ENCODE data around the gene RSU1.

DNA sequence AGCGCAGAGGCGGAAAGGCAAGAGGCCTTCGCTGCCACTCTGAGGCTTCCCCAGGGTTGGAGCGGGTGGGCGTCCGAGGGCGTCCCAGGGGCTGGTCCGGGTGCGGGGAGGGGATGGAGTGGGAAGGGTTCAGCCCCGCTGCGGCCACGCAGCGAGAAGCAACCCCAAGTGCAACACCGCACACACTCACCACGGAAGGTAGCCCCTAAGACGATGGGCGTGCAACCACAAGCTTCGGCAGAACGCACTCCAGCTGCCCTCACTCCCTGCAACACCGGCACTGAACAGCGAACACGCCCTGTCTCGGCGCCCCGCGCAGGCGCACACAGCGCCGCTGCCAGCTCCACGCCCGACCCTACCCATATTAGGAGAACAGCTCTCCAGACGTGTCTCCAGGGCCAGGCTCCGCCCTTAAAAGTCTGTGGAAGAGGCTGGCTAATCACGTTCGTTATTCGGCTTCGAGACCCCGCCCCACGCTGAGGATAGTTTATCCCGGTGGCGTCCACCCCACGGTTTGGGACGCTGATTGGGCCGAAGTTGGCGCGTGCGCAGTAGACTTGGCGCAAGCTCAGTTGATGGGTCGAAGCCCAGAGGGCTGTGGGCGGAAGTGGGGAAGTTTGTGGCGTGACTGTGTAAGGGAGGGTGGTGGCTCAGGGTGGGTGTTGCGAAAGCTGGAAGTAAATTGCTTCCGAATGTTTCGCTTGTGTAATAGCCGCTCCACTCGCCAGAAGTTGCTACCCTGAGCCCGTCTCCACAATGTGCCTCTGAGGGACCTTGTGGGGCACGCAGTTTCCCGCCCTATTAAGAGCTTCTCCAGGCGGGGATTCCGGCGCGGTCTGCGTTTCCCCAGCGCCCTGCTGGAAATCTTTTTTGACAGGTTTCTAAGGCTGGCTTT is at the start of gene RSU1:
- TF ChIP-seq POLR2A (IDR thresholded peaks at IDR 0.05; ENCODE audit: low read depth, low read length) (peak; percentile 84), TAF1 (IDR thresholded peaks at IDR 0.05; ENCODE audit: low read depth, low read length) (peak; percentile 74; the same call in 1 of the 2 replicates)

Data from GM12891 (cell line).